A673 (cell line): ENCODE results near the gene ACP2. TPM values are rescaled to one million over a fixed set of nuclear protein-coding genes. Genes with fewer than 3 reads are reported as not detected.

ENCODE experiments used
- BruUV-seq: library from RNA; stranded (reverse); fragments of 400-500 nt; replicated peaks from 2 replicates; lab custom pipeline; 2021; lab: Mats Ljungman, UMichigan
- CTCF ChIA-PET: fragments of 300-600 bp; sonication (Branson Sonifier 250); formaldehyde crosslinking; loops from one replicate; lab custom pipeline; 2022; ENCODE audit warnings: antibody characterized with exemption; lab: Charles Lee
- POLR2A ChIA-PET: fragments of 300-600 bp; sonication (Branson Sonifier 250); formaldehyde crosslinking; loops from one replicate; lab custom pipeline; 2022; ENCODE audit warnings: antibody characterized with exemption; ENCODE audit not compliant: low non-redundant PET; lab: Charles Lee
- DNase-seq: peaks from one replicate; pipeline ENCODE4 v3.0.0-alpha.2; 2015; ENCODE audit warnings: low spot score
- H3K27ac ChIP-seq: fragments of 200-600 bp; sonication (generic); 2 replicates; pipeline ENCODE4 v1.5.1; 2016; ENCODE audit warnings: mixed run types, low read depth, mild to moderate bottlenecking, mixed read lengths, antibody characterized with exemption, low read length; ENCODE audit not compliant: poor library complexity, severe bottlenecking
- H3K27me3 ChIP-seq: fragments of 200-600 bp; sonication (generic); replicated peaks from 2 replicates; pipeline ENCODE4 v1.6.1; 2017; ENCODE audit warnings: mixed run types, low read depth, mild to moderate bottlenecking, mixed read lengths, antibody characterized with exemption, low read length; ENCODE audit not compliant: insufficient read depth, poor library complexity
- H3K36me3 ChIP-seq: fragments of 200-600 bp; sonication (generic); 2 replicates; pipeline ENCODE4 v1.6.1; 2016; ENCODE audit warnings: mixed run types, mild to moderate bottlenecking, mixed read lengths, antibody characterized with exemption, low read length; ENCODE audit not compliant: insufficient read depth, poor library complexity, severe bottlenecking
- H3K4me1 ChIP-seq: fragments of 200-600 bp; sonication (generic); 2 replicates; pipeline ENCODE4 v1.6.1; 2017; ENCODE audit warnings: mixed run types, mild to moderate bottlenecking, mixed read lengths, antibody characterized with exemption, low read length; ENCODE audit not compliant: insufficient read depth, poor library complexity, severe bottlenecking
- H3K4me3 ChIP-seq: fragments of 200-600 bp; sonication (generic); 2 replicates; pipeline ENCODE4 v1.5.1; 2016; ENCODE audit warnings: low read depth, mixed run types, mild to moderate bottlenecking, mixed read lengths, low read length; ENCODE audit not compliant: poor library complexity, severe bottlenecking
- H3K9me3 ChIP-seq: fragments of 200-600 bp; sonication (generic); 2 replicates; pipeline ENCODE4 v1.6.1; 2016; ENCODE audit warnings: mixed run types, low read depth, mild to moderate bottlenecking, mixed read lengths, antibody characterized with exemption, low read length; ENCODE audit not compliant: poor library complexity, severe bottlenecking
- CTCF ChIP-seq: fragments of 300-800, 200-600 bp; sonication (generic); conservative IDR thresholded peaks from 2 replicates; pipeline ENCODE4 v1.5.1; 2017; ENCODE audit warnings: low read depth, mild to moderate bottlenecking, antibody characterized with exemption, low read length, moderate library complexity, mixed read lengths
- EZH2 ChIP-seq: fragments of 200-600 bp; sonication (generic); IDR thresholded peaks from 2 replicates; pipeline ENCODE4 v1.6.1; 2017; ENCODE audit warnings: borderline replicate concordance, low read depth, mild to moderate bottlenecking, mixed read lengths, antibody characterized with exemption, low read length; ENCODE audit not compliant: poor library complexity, severe bottlenecking
- intact Hi-C: fragments of 100-400 bp; cut with micrococcal nuclease; formaldehyde crosslinking; loops from one replicate; pipeline ENCODE4 v1.10.0; 2022; ENCODE audit not compliant: unreplicated experiment
- total RNA-seq: library from RNA; stranded (reverse); gene quantifications from 2 replicates; pipeline ENCODE4 v1.2.3, GENCODE V29; 2021

Gene ACP2
- total RNA-seq, 1 experiment from 2014 or later: 63.3 TPM

GRCh38 chr11:47225552-47226400 is 22.8 kb downstream of the ACP2 start:
- Histone ChIP-seq H3K4me3 (no peak overlapping the region), H3K9me3 (no peaks in the 10 kb centered on the region), H3K4me1 (no peaks in the 10 kb centered on the region), H3K36me3 (peaks cover 46% of the 10 kb centered on the region), H3K27me3 (no peaks in the 10 kb centered on the region), H3K27ac (no peak overlapping the region)
- POLR2A ChIA-PET: interaction anchor here (0.6 kb wide), 1 partner anchor 48 kb away, joined by 14 read pairs; no protein-coding TSS in a partner anchor
- BruUV-seq: no TSS peak
- CTCF ChIA-PET: no interaction called here
- intact Hi-C loops: no loop called here
- TF ChIP-seq CTCF (no peak), EZH2 (no peak)
- DNase-seq: no peak

GRCh38 chr11:47222696-47223095 is 25.9 kb downstream of the ACP2 start:
- POLR2A ChIA-PET: no interaction called here
- CTCF ChIA-PET: no interaction called here
- TF ChIP-seq EZH2 (no peak), CTCF (no peak)
- no peaks in the 10 kb centered on the region for H3K9me3 ChIP-seq
- H3K27me3 ChIP-seq: no peaks in the 10 kb centered on the region
- intact Hi-C loops: no loop called here
- H3K27ac ChIP-seq: no peak overlapping the region
- no peak for DNase-seq
- peaks cover 8% of the 10 kb centered on the region for H3K4me1 ChIP-seq
- no TSS peak for BruUV-seq
- H3K4me3 ChIP-seq: no peak overlapping the region
- H3K36me3 ChIP-seq: peaks cover 55% of the 10 kb centered on the region

GRCh38 chr11:47220401-47220821 is 28.2 kb downstream of the ACP2 start:
- DNase-seq: peak; percentile 62
- Histone ChIP-seq H3K27me3 (no peaks in the 10 kb centered on the region), H3K27ac (peak overlapping the region; percentile 8), H3K4me1 (peaks cover 16% of the 10 kb centered on the region), H3K4me3 (no peak overlapping the region), H3K9me3 (no peaks in the 10 kb centered on the region), H3K36me3 (peaks cover 33% of the 10 kb centered on the region)
- intact Hi-C loops: no loop called here
- CTCF ChIA-PET: interaction anchor here (0.6 kb wide), 2 partner anchors 12 to 41 kb away, joined by 3 to 6 read pairs; no protein-coding TSS in a partner anchor
- POLR2A ChIA-PET: interaction anchor here (0.6 kb wide), 1 partner anchor 274 kb away, joined by 3 read pairs; no protein-coding TSS in a partner anchor
- BruUV-seq: no TSS peak
- TF ChIP-seq CTCF (no peak), EZH2 (no peak)
